ENCODE results near the gene RNF8.

DNA sequence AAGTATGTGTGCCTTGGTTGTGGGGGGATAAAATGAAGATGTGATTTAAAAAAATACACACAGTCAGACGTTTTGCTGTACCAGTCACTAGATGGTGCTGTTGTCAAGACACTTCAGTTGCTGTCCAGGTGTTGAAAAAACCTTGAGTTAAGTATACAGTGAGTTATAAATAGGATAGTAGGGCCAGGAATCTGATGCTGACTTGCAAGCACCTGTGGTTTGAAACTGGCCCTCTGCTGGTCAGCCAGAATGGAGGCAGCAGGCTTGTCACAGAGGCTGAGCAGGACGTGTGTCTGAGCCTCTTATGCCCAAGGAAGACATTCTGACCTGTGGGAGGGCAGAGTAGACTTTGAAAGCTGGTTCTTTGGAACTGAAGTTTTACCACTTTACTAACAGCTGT is 27.8 kb downstream of the RNF8 start:
- TF ChIP-seq POLR2A (IDR thresholded peaks at IDR 0.05; ENCODE audit: low read depth, low read length) (no peak), POLR2AphosphoS5 (IDR thresholded peaks at IDR 0.05; ENCODE audit: low read depth, low read length) (no peak), POU2F2 (IDR thresholded peaks at IDR 0.05; ENCODE audit: low read depth, low read length) (no peak), TAF1 (IDR thresholded peaks at IDR 0.05; ENCODE audit: low read depth, low read length) (no peak), PAX5 (IDR thresholded peaks at IDR 0.05; ENCODE audit: insufficient read depth, low read length, severe bottlenecking) (no peak)
